Inferior parietal cortex (tissue), 1 donor: ENCODE measurements around the gene ZNRF1.

Source experiments
- DNase-seq: peaks from one replicate; pipeline ENCODE4 v3.0.0-alpha.2; 2016; ENCODE audit errors: extremely low spot score

The ZNRF1 gene

GRCh38 chr16:75097941-75098901 lies 99.4 kb downstream of the ZNRF1 start:
- DNase-seq = no peak

- no peak for DNase-seq
These were observed 100.3 kb downstream of the ZNRF1 start for GRCh38 chr16:75099075-75099667.

- DNase-seq = no peak
These were observed 101.1 kb downstream of the ZNRF1 start for GRCh38 chr16:75099738-75100602.

GRCh38 chr16:75100603-75100990 lies 101.8 kb downstream of the ZNRF1 start:
- DNase-seq = no peak

GRCh38 chr16:75101635-75102034 lies 102.8 kb downstream of the ZNRF1 start:
- DNase-seq = no peak

GRCh38 chr16:75102595-75102994 lies 103.8 kb downstream of the ZNRF1 start:
- DNase-seq = no peak

GRCh38 chr16:75103994-75104393 lies 105.2 kb downstream of the ZNRF1 start:
- no peak for DNase-seq

GRCh38 chr16:75104836-75105235 lies 106.0 kb downstream of the ZNRF1 start:
- DNase-seq = no peak

- DNase-seq = no peak
These were observed 106.7 kb downstream of the ZNRF1 start for GRCh38 chr16:75105306-75106061.

- no peak for DNase-seq
These were observed 107.8 kb downstream of the ZNRF1 start for GRCh38 chr16:75106351-75107274.

GRCh38 chr16:75107505-75107904 lies 108.7 kb downstream of the ZNRF1 start:
- no peak for DNase-seq

- DNase-seq = peak; percentile 66
These were observed 110.2 kb downstream of the ZNRF1 start for GRCh38 chr16:75108792-75109731.

- DNase-seq = no peak
These were observed 111.0 kb downstream of the ZNRF1 start for GRCh38 chr16:75109732-75110243.

GRCh38 chr16:75110637-75111513 lies 112.1 kb downstream of the ZNRF1 start:
- DNase-seq = peak; percentile 94

GRCh38 chr16:75111514-75111940 lies 112.7 kb downstream of the ZNRF1 start:
- DNase-seq = no peak

- DNase-seq = no peak
These were observed 113.3 kb downstream of the ZNRF1 start for GRCh38 chr16:75111961-75112733.
